ENCODE results near the gene BACE2.

- TF ChIP-seq, protein P1, sequence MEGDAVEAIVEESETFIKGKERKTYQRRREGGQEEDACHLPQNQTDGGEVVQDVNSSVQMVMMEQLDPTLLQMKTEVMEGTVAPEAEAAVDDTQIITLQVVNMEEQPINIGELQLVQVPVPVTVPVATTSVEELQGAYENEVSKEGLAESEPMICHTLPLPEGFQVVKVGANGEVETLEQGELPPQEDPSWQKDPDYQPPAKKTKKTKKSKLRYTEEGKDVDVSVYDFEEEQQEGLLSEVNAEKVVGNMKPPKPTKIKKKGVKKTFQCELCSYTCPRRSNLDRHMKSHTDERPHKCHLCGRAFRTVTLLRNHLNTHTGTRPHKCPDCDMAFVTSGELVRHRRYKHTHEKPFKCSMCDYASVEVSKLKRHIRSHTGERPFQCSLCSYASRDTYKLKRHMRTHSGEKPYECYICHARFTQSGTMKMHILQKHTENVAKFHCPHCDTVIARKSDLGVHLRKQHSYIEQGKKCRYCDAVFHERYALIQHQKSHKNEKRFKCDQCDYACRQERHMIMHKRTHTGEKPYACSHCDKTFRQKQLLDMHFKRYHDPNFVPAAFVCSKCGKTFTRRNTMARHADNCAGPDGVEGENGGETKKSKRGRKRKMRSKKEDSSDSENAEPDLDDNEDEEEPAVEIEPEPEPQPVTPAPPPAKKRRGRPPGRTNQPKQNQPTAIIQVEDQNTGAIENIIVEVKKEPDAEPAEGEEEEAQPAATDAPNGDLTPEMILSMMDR (IDR thresholded peaks at IDR 0.05), result no peak
- no peak for TF ChIP-seq POLR2A (IDR thresholded peaks at IDR 0.05)
Measured at GRCh38 chr21:41216486-41216885, 48.5 kb downstream of the BACE2 start.
